Loucy (cell line): Measurements from ENCODE around the gene ZNF597.

Experiments
- H2AFZ ChIP-seq: fragments of 200-600 bp; sonication (generic); 2 replicates; pipeline ENCODE4 v1.6.0; 2016; ENCODE audit warnings: antibody characterized with exemption, mild to moderate bottlenecking, low read length, moderate library complexity
- H3F3A ChIP-seq: fragments of 200-600 bp; 2 replicates; pipeline ENCODE4 v1.6.0; 2016; ENCODE audit warnings: antibody characterized with exemption, low read depth, mild to moderate bottlenecking
- H3K27me3 ChIP-seq: fragments of 200-600 bp; sonication (generic); 2 replicates; pipeline ENCODE4 v1.6.1; 2014; ENCODE audit warnings: low read length, mild to moderate bottlenecking; ENCODE audit not compliant: insufficient read depth, poor library complexity, severe bottlenecking
- H3K36me3 ChIP-seq: fragments of 200-600 bp; sonication (generic); 2 replicates; pipeline ENCODE4 v1.6.1; 2016; ENCODE audit warnings: low read length; ENCODE audit not compliant: insufficient read depth
- H3K4me1 ChIP-seq: fragments of 200-600 bp; sonication (generic); 2 replicates; pipeline ENCODE4 v1.5.1; 2014; ENCODE audit warnings: low read length, mild to moderate bottlenecking; ENCODE audit not compliant: insufficient read depth, poor library complexity, severe bottlenecking
- H3K4me2 ChIP-seq: fragments of 200-600 bp; sonication (generic); 2 replicates; pipeline ENCODE4 v1.6.0; 2014; ENCODE audit warnings: antibody characterized with exemption, low read length, low read depth, mild to moderate bottlenecking; ENCODE audit not compliant: poor library complexity, severe bottlenecking
- H3K4me3 ChIP-seq: fragments of 200-600 bp; sonication (generic); 2 replicates; pipeline ENCODE4 v1.5.1; 2014; ENCODE audit warnings: low read length, mild to moderate bottlenecking, mixed read lengths; ENCODE audit not compliant: poor library complexity, severe bottlenecking
- H3K79me2 ChIP-seq: fragments of 200-600 bp; sonication (generic); 2 replicates; pipeline ENCODE4 v1.6.1; 2014; ENCODE audit warnings: low read length; ENCODE audit not compliant: insufficient read depth
- H3K9ac ChIP-seq: fragments of 200-600 bp; sonication (generic); 2 replicates; pipeline ENCODE4 v1.6.0; 2014; ENCODE audit warnings: mild to moderate bottlenecking, low read depth, low read length, moderate library complexity; ENCODE audit not compliant: poor library complexity, severe bottlenecking
- H3K9me2 ChIP-seq: fragments of 200-600 bp; sonication (generic); replicated peaks from 2 replicates; pipeline ENCODE4 v1.6.1; 2016; ENCODE audit warnings: low read depth, low read length, mixed read lengths
- H3K9me3 ChIP-seq: fragments of 200-600 bp; sonication (generic); 2 replicates; pipeline ENCODE4 v1.6.1; 2014; ENCODE audit warnings: mild to moderate bottlenecking, antibody characterized with exemption, low read length, low read depth; ENCODE audit not compliant: insufficient read depth
- H4K20me1 ChIP-seq: fragments of 200-600 bp; sonication (generic); 2 replicates; pipeline ENCODE4 v1.6.0; 2014; ENCODE audit warnings: antibody characterized with exemption, low read length, mild to moderate bottlenecking; ENCODE audit not compliant: insufficient read depth, poor library complexity, severe bottlenecking
- CTCF ChIP-seq: fragments of 200-600 bp; sonication (generic); conservative IDR thresholded peaks from 2 replicates; pipeline ENCODE4 v1.5.1; 2014; ENCODE audit warnings: mild to moderate bottlenecking, antibody characterized with exemption, low read length
- EZH2phosphoT487 ChIP-seq: fragments of 200-600 bp; IDR thresholded peaks from 2 replicates; pipeline ENCODE4 v1.6.1; 2018; ENCODE audit warnings: antibody characterized with exemption, mild to moderate bottlenecking, moderate library complexity, borderline replicate concordance

ZNF597 gene

GRCh38 chr16:3467182-3467581 is 23.9 kb upstream of the ZNF597 start:
- Histone ChIP-seq H3K9ac (no peak overlapping the region), H3K4me1 (peaks cover 4% of the 10 kb centered on the region), H3K9me2 (no peaks in the 10 kb centered on the region), H3F3A (no peaks in the 10 kb centered on the region), H2AFZ (no peak overlapping the region), H3K4me2 (no peak overlapping the region), H3K9me3 (no peaks in the 10 kb centered on the region), H3K36me3 (peaks cover 4% of the 10 kb centered on the region; the same call in 1 of the 2 replicates), H3K27me3 (no peaks in the 10 kb centered on the region), H4K20me1 (no peaks in the 10 kb centered on the region), H3K4me3 (no peak overlapping the region), H3K79me2 (peaks cover 75% of the 10 kb centered on the region; the same call in 1 of the 2 replicates)
- TF ChIP-seq EZH2phosphoT487 (no peak), CTCF (no peak)

- Histone ChIP-seq H3K4me3 (no peak overlapping the region), H4K20me1 (peaks cover 3% of the 10 kb centered on the region), H3K9ac (no peak overlapping the region), H3K79me2 (peaks cover 86% of the 10 kb centered on the region; the same call in 1 of the 2 replicates), H3K36me3 (peaks cover 4% of the 10 kb centered on the region; the same call in 1 of the 2 replicates), H3K9me2 (no peaks in the 10 kb centered on the region), H3K4me2 (no peak overlapping the region), H3K4me1 (peaks cover 10% of the 10 kb centered on the region), H3F3A (no peaks in the 10 kb centered on the region), H3K27me3 (no peaks in the 10 kb centered on the region), H2AFZ (no peak overlapping the region), H3K9me3 (no peaks in the 10 kb centered on the region)
- TF ChIP-seq CTCF (no peak), EZH2phosphoT487 (no peak)
Observed at GRCh38 chr16:3465911-3466584, 22.7 kb upstream of the ZNF597 start.

- peaks cover 6% of the 10 kb centered on the region for H4K20me1 ChIP-seq
- H3K4me3 ChIP-seq: no peak overlapping the region
- no peaks in the 10 kb centered on the region for H3F3A ChIP-seq
- no peaks in the 10 kb centered on the region for H3K9me3 ChIP-seq
- peaks cover 10% of the 10 kb centered on the region for H3K4me1 ChIP-seq
- H3K27me3 ChIP-seq: no peaks in the 10 kb centered on the region
- H3K9me2 ChIP-seq: no peaks in the 10 kb centered on the region
- H3K79me2 ChIP-seq: peaks cover 88% of the 10 kb centered on the region; the same call in 1 of the 2 replicates
- H3K36me3 ChIP-seq: peaks cover 4% of the 10 kb centered on the region; the same call in 1 of the 2 replicates
- no peak overlapping the region for H3K4me2 ChIP-seq
- TF ChIP-seq CTCF (no peak), EZH2phosphoT487 (no peak)
- H3K9ac ChIP-seq: no peak overlapping the region
- no peak overlapping the region for H2AFZ ChIP-seq
Observed at GRCh38 chr16:3465301-3465700, 22.0 kb upstream of the ZNF597 start.
